ENCODE results near the gene SERF2.
"Not testable (repeated sequence)": the region's sequence is repeated elsewhere in the genome, so short reads cannot be mapped to it uniquely, and the experiment has no call there.

The SERF2 gene

GRCh38 chr15:43830691-43831275 lies 38.7 kb downstream of the SERF2 start:
- DNase-seq = not testable (repeated sequence)

GRCh38 chr15:43831519-43832052 lies 39.5 kb downstream of the SERF2 start:
- DNase-seq = not testable (repeated sequence)

GRCh38 chr15:43832485-43832884 lies 40.4 kb downstream of the SERF2 start:
- DNase-seq = not testable (repeated sequence)

- no peak for DNase-seq
Observed at GRCh38 chr15:43845421-43845820, 53.3 kb downstream of the SERF2 start.
